A673 (cell line): ENCODE measurements around the gene MRPS22. TPM values are rescaled to one million over a fixed set of nuclear protein-coding genes. Genes with fewer than 3 reads are reported as not detected.

Experiments used
- BruUV-seq: library from RNA; stranded (reverse); fragments of 400-500 nt; replicated peaks from 2 replicates; lab custom pipeline; 2021; lab: Mats Ljungman, UMichigan
- CTCF ChIA-PET: fragments of 300-600 bp; sonication (Branson Sonifier 250); formaldehyde crosslinking; loops from one replicate; lab custom pipeline; 2022; ENCODE audit warnings: antibody characterized with exemption; lab: Charles Lee
- POLR2A ChIA-PET: fragments of 300-600 bp; sonication (Branson Sonifier 250); formaldehyde crosslinking; loops from one replicate; lab custom pipeline; 2022; ENCODE audit warnings: antibody characterized with exemption; ENCODE audit not compliant: low non-redundant PET; lab: Charles Lee
- DNase-seq: peaks from one replicate; pipeline ENCODE4 v3.0.0-alpha.2; 2015; ENCODE audit warnings: low spot score
- H3K27ac ChIP-seq: fragments of 200-600 bp; sonication (generic); 2 replicates; pipeline ENCODE4 v1.5.1; 2016; ENCODE audit warnings: mixed run types, low read depth, mild to moderate bottlenecking, mixed read lengths, antibody characterized with exemption, low read length; ENCODE audit not compliant: poor library complexity, severe bottlenecking
- H3K27me3 ChIP-seq: fragments of 200-600 bp; sonication (generic); replicated peaks from 2 replicates; pipeline ENCODE4 v1.6.1; 2017; ENCODE audit warnings: mixed run types, low read depth, mild to moderate bottlenecking, mixed read lengths, antibody characterized with exemption, low read length; ENCODE audit not compliant: insufficient read depth, poor library complexity
- H3K36me3 ChIP-seq: fragments of 200-600 bp; sonication (generic); 2 replicates; pipeline ENCODE4 v1.6.1; 2016; ENCODE audit warnings: mixed run types, mild to moderate bottlenecking, mixed read lengths, antibody characterized with exemption, low read length; ENCODE audit not compliant: insufficient read depth, poor library complexity, severe bottlenecking
- H3K4me1 ChIP-seq: fragments of 200-600 bp; sonication (generic); 2 replicates; pipeline ENCODE4 v1.6.1; 2017; ENCODE audit warnings: mixed run types, mild to moderate bottlenecking, mixed read lengths, antibody characterized with exemption, low read length; ENCODE audit not compliant: insufficient read depth, poor library complexity, severe bottlenecking
- H3K4me3 ChIP-seq: fragments of 200-600 bp; sonication (generic); 2 replicates; pipeline ENCODE4 v1.5.1; 2016; ENCODE audit warnings: low read depth, mixed run types, mild to moderate bottlenecking, mixed read lengths, low read length; ENCODE audit not compliant: poor library complexity, severe bottlenecking
- H3K9me3 ChIP-seq: fragments of 200-600 bp; sonication (generic); 2 replicates; pipeline ENCODE4 v1.6.1; 2016; ENCODE audit warnings: mixed run types, low read depth, mild to moderate bottlenecking, mixed read lengths, antibody characterized with exemption, low read length; ENCODE audit not compliant: poor library complexity, severe bottlenecking
- EZH2 ChIP-seq: fragments of 200-600 bp; sonication (generic); IDR thresholded peaks from 2 replicates; pipeline ENCODE4 v1.6.1; 2017; ENCODE audit warnings: borderline replicate concordance, low read depth, mild to moderate bottlenecking, mixed read lengths, antibody characterized with exemption, low read length; ENCODE audit not compliant: poor library complexity, severe bottlenecking
- intact Hi-C: fragments of 100-400 bp; cut with micrococcal nuclease; formaldehyde crosslinking; loops from one replicate; pipeline ENCODE4 v1.10.0; 2022; ENCODE audit not compliant: unreplicated experiment
- total RNA-seq: library from RNA; stranded (reverse); gene quantifications from 2 replicates; pipeline ENCODE4 v1.2.3, GENCODE V29; 2021
- TF ChIP-seq, protein P1 (sequence below): fragments of 300-800, 200-600 bp; sonication (generic); conservative IDR thresholded peaks from 2 replicates; pipeline ENCODE4 v1.5.1; 2017; ENCODE audit warnings: low read depth, mild to moderate bottlenecking, antibody characterized with exemption, low read length, moderate library complexity, mixed read lengths

MRPS22 gene
- total RNA-seq, 1 experiment from 2014 or later, result 61.9 TPM

DNA sequence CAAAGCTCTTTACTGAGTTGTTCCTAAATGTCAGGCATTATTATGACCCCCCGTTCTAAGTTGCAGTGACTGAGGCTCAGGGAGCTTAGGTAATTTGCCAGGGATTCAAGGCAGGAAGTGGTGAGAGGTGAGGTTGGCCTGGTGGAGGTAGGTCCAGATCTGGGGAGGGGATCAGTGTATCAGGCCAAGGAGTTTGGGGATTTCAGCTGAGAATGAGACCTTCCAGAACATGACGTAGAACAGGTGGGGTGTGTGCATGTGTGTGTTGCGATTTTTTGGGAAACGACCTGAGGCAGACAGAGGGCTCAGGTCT is 41.1 kb upstream of the MRPS22 start:
- H3K4me3 ChIP-seq, result no peak overlapping the region
- CTCF ChIA-PET, result no interaction called here
- no TSS peak for BruUV-seq

GRCh38 chr3:139303216-139303615 is 40.6 kb upstream of the MRPS22 start:
- no peaks in the 10 kb centered on the region for H3K4me1 ChIP-seq
- no peaks in the 10 kb centered on the region for H3K9me3 ChIP-seq
- POLR2A ChIA-PET, result no interaction called here
- no peaks in the 10 kb centered on the region for H3K36me3 ChIP-seq
- no peak overlapping the region for H3K27ac ChIP-seq
- intact Hi-C loops, result no loop called here
- no TSS peak for BruUV-seq
- CTCF ChIA-PET, result no interaction called here
- TF ChIP-seq, protein P1, sequence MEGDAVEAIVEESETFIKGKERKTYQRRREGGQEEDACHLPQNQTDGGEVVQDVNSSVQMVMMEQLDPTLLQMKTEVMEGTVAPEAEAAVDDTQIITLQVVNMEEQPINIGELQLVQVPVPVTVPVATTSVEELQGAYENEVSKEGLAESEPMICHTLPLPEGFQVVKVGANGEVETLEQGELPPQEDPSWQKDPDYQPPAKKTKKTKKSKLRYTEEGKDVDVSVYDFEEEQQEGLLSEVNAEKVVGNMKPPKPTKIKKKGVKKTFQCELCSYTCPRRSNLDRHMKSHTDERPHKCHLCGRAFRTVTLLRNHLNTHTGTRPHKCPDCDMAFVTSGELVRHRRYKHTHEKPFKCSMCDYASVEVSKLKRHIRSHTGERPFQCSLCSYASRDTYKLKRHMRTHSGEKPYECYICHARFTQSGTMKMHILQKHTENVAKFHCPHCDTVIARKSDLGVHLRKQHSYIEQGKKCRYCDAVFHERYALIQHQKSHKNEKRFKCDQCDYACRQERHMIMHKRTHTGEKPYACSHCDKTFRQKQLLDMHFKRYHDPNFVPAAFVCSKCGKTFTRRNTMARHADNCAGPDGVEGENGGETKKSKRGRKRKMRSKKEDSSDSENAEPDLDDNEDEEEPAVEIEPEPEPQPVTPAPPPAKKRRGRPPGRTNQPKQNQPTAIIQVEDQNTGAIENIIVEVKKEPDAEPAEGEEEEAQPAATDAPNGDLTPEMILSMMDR, result no peak
- no peak for TF ChIP-seq EZH2
- no peak overlapping the region for H3K4me3 ChIP-seq
- H3K27me3 ChIP-seq, result no peaks in the 10 kb centered on the region
- no peak for DNase-seq

More for the DNA sequence above, 41.1 kb upstream of the MRPS22 start:
- POLR2A ChIA-PET, result no interaction called here
- intact Hi-C loops, result no loop called here
- no peak for DNase-seq
- H3K27ac ChIP-seq, result no peak overlapping the region
- H3K36me3 ChIP-seq, result no peaks in the 10 kb centered on the region
- H3K27me3 ChIP-seq, result no peaks in the 10 kb centered on the region
- no peaks in the 10 kb centered on the region for H3K4me1 ChIP-seq
- TF ChIP-seq, protein P1, result no peak
- TF ChIP-seq EZH2, result no peak
- no peaks in the 10 kb centered on the region for H3K9me3 ChIP-seq

- no TSS peak for BruUV-seq
- Histone ChIP-seq H3K4me3 (no peak overlapping the region), H3K9me3 (no peaks in the 10 kb centered on the region), H3K4me1 (no peaks in the 10 kb centered on the region), H3K27ac (no peak overlapping the region), H3K36me3 (no peaks in the 10 kb centered on the region), H3K27me3 (no peaks in the 10 kb centered on the region)
- ChIA-PET POLR2A (no interaction called here), CTCF (no interaction called here)
- no peak for DNase-seq
- TF ChIP-seq, protein P1, result no peak
- intact Hi-C loops, result no loop called here
These were observed 39.4 kb upstream of the MRPS22 start for GRCh38 chr3:139304383-139304782.
